ENCODE measurements around the gene MANBA. TPM values are rescaled to one million over a fixed set of nuclear protein-coding genes. Genes with fewer than 3 reads are reported as not detected.

Gene MANBA
- total RNA-seq, 3 donors from 2014 or later (not counting 1 experiment from before 2014, with no cell fraction given) = 38.1 to 43.2 (median 40.8) TPM

GRCh38 chr4:102631616-102632015 lies 129.2 kb downstream of the MANBA start:
- H3K4me3 ChIP-seq (ENCODE audit: low read length) = no peak overlapping the region
- intact Hi-C loops (cut with micrococcal nuclease) = no loop called here
- H3K27ac Mint-ChIP-seq = peak overlapping the region; percentile 80 to 82
- H3K9me3 ChIP-seq (ENCODE audit: control insufficient read depth, insufficient read depth, low read length) = no peaks in the 10 kb centered on the region
- H3K4me1 ChIP-seq (ENCODE audit: control insufficient read depth, insufficient read depth, low read length) = peaks cover 15% of the 10 kb centered on the region
- no peak overlapping the region for H3K27ac ChIP-seq (ENCODE audit: low read length)
- no peaks in the 10 kb centered on the region for H3K27me3 ChIP-seq (ENCODE audit: control insufficient read depth, insufficient read depth, low read length)
- peaks cover 18 to 31% of the 10 kb centered on the region in 2 donors for H3K4me1 Mint-ChIP-seq
- ATAC-seq (no peak), DNase-seq (no peak)
- peaks cover 27% of the 10 kb centered on the region for H3K36me3 ChIP-seq (ENCODE audit: control insufficient read depth, insufficient read depth, low read length)
- 84% methylated on average over 7 of the region's 7 CpGs for WGBS (ENCODE audit: insufficient coverage)
- no peaks in the 10 kb centered on the region for H3K9me3 Mint-ChIP-seq
- peaks cover 7% of the 10 kb centered on the region for H3K36me3 Mint-ChIP-seq
- H3K4me3 Mint-ChIP-seq = no peak overlapping the region
- H3K27me3 Mint-ChIP-seq (ENCODE audit: low read depth in 2 of 2) = no peaks in the 10 kb centered on the region
- TF ChIP-seq CTCF (IDR thresholded peaks at IDR 0.05) = no peak

GRCh38 chr4:102629673-102630072 lies 131.1 kb downstream of the MANBA start:
- Mint-ChIP-seq H3K9me3 (no peaks in the 10 kb centered on the region), H3K4me3 (no peak overlapping the region), H3K27ac (peak overlapping the region; percentile 80 to 82), H3K4me1 (peaks cover 23 to 34% of the 10 kb centered on the region in 2 donors), H3K27me3 (ENCODE audit: low read depth in 2 of 2) (no peaks in the 10 kb centered on the region), H3K36me3 (peaks cover 7% of the 10 kb centered on the region)
- Histone ChIP-seq H3K36me3 (ENCODE audit: control insufficient read depth, insufficient read depth, low read length) (peaks cover 17% of the 10 kb centered on the region), H3K4me1 (ENCODE audit: control insufficient read depth, insufficient read depth, low read length) (peaks cover 17% of the 10 kb centered on the region), H3K27ac (ENCODE audit: low read length) (no peak overlapping the region), H3K4me3 (ENCODE audit: low read length) (no peak overlapping the region), H3K9me3 (ENCODE audit: control insufficient read depth, insufficient read depth, low read length) (no peaks in the 10 kb centered on the region), H3K27me3 (ENCODE audit: control insufficient read depth, insufficient read depth, low read length) (no peaks in the 10 kb centered on the region)
- ATAC-seq = no peak
- DNase-seq = peak in 1 of 2 donors; percentile 13
- intact Hi-C loops (cut with micrococcal nuclease) = loop anchor here (10.0 kb wide), 1 partner anchor 465 kb away; the partner anchor contains the start of gene BDH2
- TF ChIP-seq CTCF (IDR thresholded peaks at IDR 0.05) = no peak
- WGBS (ENCODE audit: insufficient coverage) = 90% methylated on average over 13 of the region's 13 CpGs

GRCh38 chr4:102627831-102628523 lies 132.8 kb downstream of the MANBA start:
- intact Hi-C loops (cut with micrococcal nuclease) = loop anchor here (10.0 kb wide), 1 partner anchor 467 kb away; the partner anchor contains the start of gene BDH2
- peaks cover 11% of the 10 kb centered on the region for H3K4me1 ChIP-seq (ENCODE audit: control insufficient read depth, insufficient read depth, low read length)

More at GRCh38 chr4:102627831-102628523, 132.8 kb downstream of the MANBA start:
- no peak overlapping the region for H3K27ac Mint-ChIP-seq
- H3K36me3 Mint-ChIP-seq = peaks cover 7% of the 10 kb centered on the region
- no peaks in the 10 kb centered on the region for H3K27me3 Mint-ChIP-seq (ENCODE audit: low read depth in 2 of 2)
- Histone ChIP-seq H3K36me3 (ENCODE audit: control insufficient read depth, insufficient read depth, low read length) (peaks cover 10% of the 10 kb centered on the region), H3K27ac (ENCODE audit: low read length) (no peak overlapping the region), H3K27me3 (ENCODE audit: control insufficient read depth, insufficient read depth, low read length) (no peaks in the 10 kb centered on the region), H3K9me3 (ENCODE audit: control insufficient read depth, insufficient read depth, low read length) (no peaks in the 10 kb centered on the region), H3K4me3 (ENCODE audit: low read length) (no peak overlapping the region)
- H3K4me1 Mint-ChIP-seq = peaks cover 22 to 33% of the 10 kb centered on the region in 2 donors
- no peak for DNase-seq
- WGBS (ENCODE audit: insufficient coverage) = 74% methylated on average over 3 of the region's 3 CpGs
- no peaks in the 10 kb centered on the region for H3K9me3 Mint-ChIP-seq
- ATAC-seq = no peak
- TF ChIP-seq CTCF (IDR thresholded peaks at IDR 0.05) = no peak
- no peak overlapping the region for H3K4me3 Mint-ChIP-seq
